Neural cell (in vitro differentiated cells): ENCODE data around the gene PLEKHN1. TPM values are rescaled to one million over a fixed set of nuclear protein-coding genes. Genes with fewer than 3 reads are reported as not detected.

Experiments used
- H2AFZ ChIP-seq: fragments of 200-600, 300-800 bp; sonication (generic), shearing (Covaris generic); 2 replicates; pipeline ENCODE4 v1.6.0; 2014; ENCODE audit warnings: low read depth, mild to moderate bottlenecking, antibody characterized with exemption, low read length, moderate library complexity
- H3F3A ChIP-seq: fragments of 200-600 bp; shearing (Covaris generic); 2 replicates; pipeline ENCODE4 v1.6.1; 2016; ENCODE audit warnings: mild to moderate bottlenecking, moderate library complexity, mixed read lengths, antibody characterized with exemption, low read length; ENCODE audit not compliant: insufficient read depth, poor library complexity, severe bottlenecking
- H3K27ac ChIP-seq: fragments of 200-600, 300-800 bp; sonication (generic), shearing (Covaris generic); 2 replicates; pipeline ENCODE4 v1.5.1; 2014; ENCODE audit warnings: mild to moderate bottlenecking, low read length, moderate library complexity
- H3K27me3 ChIP-seq: fragments of 300-800, 200-600 bp; sonication (generic), shearing (Covaris generic); 2 replicates; pipeline ENCODE4 v1.6.0; 2014; ENCODE audit warnings: mild to moderate bottlenecking, low read depth, low read length, moderate library complexity; ENCODE audit not compliant: insufficient read depth
- H3K36me3 ChIP-seq: fragments of 300-800, 200-600 bp; sonication (generic), shearing (Covaris generic); 2 replicates; pipeline ENCODE4 v1.5.1; 2014; ENCODE audit warnings: mild to moderate bottlenecking, antibody characterized with exemption, low read length, moderate library complexity; ENCODE audit not compliant: insufficient read depth
- H3K4me2 ChIP-seq: fragments of 300-800, 200-600 bp; sonication (generic), shearing (Covaris generic); 2 replicates; pipeline ENCODE4 v1.6.0; 2014; ENCODE audit warnings: mild to moderate bottlenecking, low read length
- H3K4me3 ChIP-seq: fragments of 300-800, 200-600 bp; sonication (generic), shearing (Covaris generic); 2 replicates; pipeline ENCODE4 v1.5.1; 2014; ENCODE audit warnings: mild to moderate bottlenecking, low read length, moderate library complexity
- H3K79me2 ChIP-seq: fragments of 200-600 bp; shearing (Covaris generic); replicated peaks from 2 replicates; pipeline ENCODE4 v1.6.0; 2014; ENCODE audit warnings: mild to moderate bottlenecking, low read length, moderate library complexity; ENCODE audit not compliant: insufficient read depth
- H3K9ac ChIP-seq: fragments of 300-800, 200-600 bp; sonication (generic), shearing (Covaris generic); 2 replicates; pipeline ENCODE4 v1.6.1; 2016; ENCODE audit warnings: mild to moderate bottlenecking, low read length, mixed read lengths
- H3K9me2 ChIP-seq: fragments of 200-600 bp; shearing (Covaris generic); 2 replicates; pipeline ENCODE4 v1.6.1; 2016; ENCODE audit warnings: mild to moderate bottlenecking, low read length, mixed read lengths; ENCODE audit not compliant: insufficient read depth
- H3K9me3 ChIP-seq: fragments of 200-600, 300-800 bp; sonication (generic), shearing (Covaris generic); 2 replicates; pipeline ENCODE4 v1.6.1; 2016; ENCODE audit warnings: mild to moderate bottlenecking, mixed run types, low read length, moderate library complexity, mixed read lengths
- H4K20me1 ChIP-seq: fragments of 200-600 bp; shearing (Covaris generic); 2 replicates; pipeline ENCODE4 v1.6.1; 2016; ENCODE audit warnings: mild to moderate bottlenecking, mixed run types; ENCODE audit not compliant: insufficient read depth
- EP300 ChIP-seq: fragments of 450-650 bp; conservative IDR thresholded peaks from 2 replicates; pipeline ENCODE4 v1.6.1; 2014; ENCODE audit warnings: antibody characterized with exemption, mild to moderate bottlenecking, moderate library complexity; ENCODE audit not compliant: poor library complexity, severe bottlenecking
- EZH2 ChIP-seq: fragments of 200-600, 300-800 bp; shearing (Covaris generic), sonication (generic); IDR thresholded peaks from 2 replicates; pipeline ENCODE4 v1.6.1; 2014; ENCODE audit warnings: antibody characterized with exemption, low read length, borderline replicate concordance, mild to moderate bottlenecking; ENCODE audit not compliant: insufficient read depth, poor library complexity, severe bottlenecking
- MXI1 ChIP-seq: fragments of 450-650 bp; conservative IDR thresholded peaks from 2 replicates; pipeline ENCODE4 v1.6.1; 2014; ENCODE audit warnings: antibody characterized with exemption, mild to moderate bottlenecking; ENCODE audit not compliant: poor library complexity, severe bottlenecking
- POLR2AphosphoS5 ChIP-seq: IDR thresholded peaks from 2 replicates; pipeline ENCODE4 v1.6.1; 2012
- RAD21 ChIP-seq: fragments of 450-650 bp; conservative IDR thresholded peaks from 2 replicates; pipeline ENCODE4 v1.6.1; 2014; ENCODE audit warnings: antibody characterized with exemption, mild to moderate bottlenecking, moderate library complexity
- SMC3 ChIP-seq: fragments of 450-650 bp; conservative IDR thresholded peaks from 2 replicates; pipeline ENCODE4 v1.6.1; 2014; ENCODE audit warnings: antibody characterized with exemption, mild to moderate bottlenecking, moderate library complexity; ENCODE audit not compliant: poor library complexity
- TAF1 ChIP-seq: IDR thresholded peaks from 2 replicates; pipeline ENCODE4 v1.6.1; 2012; ENCODE audit warnings: low read depth
- polyA plus RNA-seq: library from polyadenylated mRNA; depleted of rRNA; stranded (reverse); fragments of >200 nt; gene quantifications from 2 replicates; pipeline ENCODE4 v1.2.3, GENCODE V29; 2014
- TF ChIP-seq, protein P1 (sequence below): IDR thresholded peaks from 2 replicates; pipeline ENCODE4 v1.6.1; 2012; ENCODE audit warnings: borderline replicate concordance
- TF ChIP-seq, protein P2 (sequence below): fragments of 450-650 bp; IDR thresholded peaks from 2 replicates; pipeline ENCODE4 v1.5.1; 2014; ENCODE audit warnings: antibody characterized with exemption, mild to moderate bottlenecking, moderate library complexity; ENCODE audit not compliant: poor library complexity, severe bottlenecking

PLEKHN1 gene
- polyA plus RNA-seq, 1 donor from 2014 or later, result 1.1 TPM

DNA sequence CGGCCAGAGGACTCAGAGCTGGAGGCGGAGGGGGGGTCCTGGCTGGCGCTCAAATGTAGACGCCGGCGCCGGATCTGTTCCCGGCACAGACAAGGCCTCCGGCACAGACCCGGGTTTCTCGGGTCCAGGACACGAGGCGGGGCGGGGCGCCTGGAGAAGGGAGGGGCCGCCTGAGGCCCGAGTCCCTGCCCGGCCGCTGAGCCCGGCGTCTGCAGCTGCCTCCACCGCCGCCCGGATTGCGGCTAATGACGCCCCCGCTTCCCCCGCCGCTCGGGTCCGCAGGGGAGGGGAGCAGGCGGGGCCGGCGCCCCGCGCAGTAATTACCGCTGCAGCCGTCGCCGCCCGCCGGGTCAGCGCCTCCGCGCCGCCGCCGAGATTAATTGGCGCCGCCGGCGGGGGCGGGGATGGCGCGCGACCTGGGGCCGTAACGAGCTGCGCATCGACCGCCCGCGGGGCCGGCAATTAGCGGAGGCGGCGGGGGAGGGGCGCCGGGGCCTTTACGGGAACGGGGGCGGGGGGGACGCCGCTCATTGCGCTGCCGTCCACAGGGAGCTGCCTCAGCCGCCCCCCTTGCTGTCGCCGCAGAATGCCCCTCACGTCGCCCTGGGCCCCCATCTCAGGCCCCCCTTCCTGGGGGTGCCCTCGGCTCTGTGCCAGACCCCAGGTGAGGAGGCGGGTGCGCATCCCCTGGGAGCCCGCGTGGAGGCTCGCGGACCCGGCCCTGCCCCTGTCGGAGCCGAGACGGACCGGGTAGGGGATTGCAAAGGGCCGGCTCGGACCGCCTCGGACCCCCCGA is 24.5 kb upstream of the PLEKHN1 start:
- Histone ChIP-seq H3K79me2 (no peaks in the 10 kb centered on the region), H3K36me3 (no peaks in the 10 kb centered on the region), H3K4me2 (no peak overlapping the region), H3K4me3 (peak overlapping the region; percentile 61), H3K27me3 (peaks cover 44% of the 10 kb centered on the region), H3K27ac (no peak overlapping the region), H3K9me3 (no peaks in the 10 kb centered on the region), H4K20me1 (no peaks in the 10 kb centered on the region), H2AFZ (no peak overlapping the region), H3K9ac (peak overlapping the region; percentile 38), H3K9me2 (no peaks in the 10 kb centered on the region), H3F3A (no peaks in the 10 kb centered on the region)
- TF ChIP-seq EP300 (peak; percentile 16), RAD21 (no peak), TAF1 (no peak), POLR2AphosphoS5 (no peak), MXI1 (no peak), EZH2 (peak; percentile 67), SMC3 (no peak)
- TF ChIP-seq, protein P1, sequence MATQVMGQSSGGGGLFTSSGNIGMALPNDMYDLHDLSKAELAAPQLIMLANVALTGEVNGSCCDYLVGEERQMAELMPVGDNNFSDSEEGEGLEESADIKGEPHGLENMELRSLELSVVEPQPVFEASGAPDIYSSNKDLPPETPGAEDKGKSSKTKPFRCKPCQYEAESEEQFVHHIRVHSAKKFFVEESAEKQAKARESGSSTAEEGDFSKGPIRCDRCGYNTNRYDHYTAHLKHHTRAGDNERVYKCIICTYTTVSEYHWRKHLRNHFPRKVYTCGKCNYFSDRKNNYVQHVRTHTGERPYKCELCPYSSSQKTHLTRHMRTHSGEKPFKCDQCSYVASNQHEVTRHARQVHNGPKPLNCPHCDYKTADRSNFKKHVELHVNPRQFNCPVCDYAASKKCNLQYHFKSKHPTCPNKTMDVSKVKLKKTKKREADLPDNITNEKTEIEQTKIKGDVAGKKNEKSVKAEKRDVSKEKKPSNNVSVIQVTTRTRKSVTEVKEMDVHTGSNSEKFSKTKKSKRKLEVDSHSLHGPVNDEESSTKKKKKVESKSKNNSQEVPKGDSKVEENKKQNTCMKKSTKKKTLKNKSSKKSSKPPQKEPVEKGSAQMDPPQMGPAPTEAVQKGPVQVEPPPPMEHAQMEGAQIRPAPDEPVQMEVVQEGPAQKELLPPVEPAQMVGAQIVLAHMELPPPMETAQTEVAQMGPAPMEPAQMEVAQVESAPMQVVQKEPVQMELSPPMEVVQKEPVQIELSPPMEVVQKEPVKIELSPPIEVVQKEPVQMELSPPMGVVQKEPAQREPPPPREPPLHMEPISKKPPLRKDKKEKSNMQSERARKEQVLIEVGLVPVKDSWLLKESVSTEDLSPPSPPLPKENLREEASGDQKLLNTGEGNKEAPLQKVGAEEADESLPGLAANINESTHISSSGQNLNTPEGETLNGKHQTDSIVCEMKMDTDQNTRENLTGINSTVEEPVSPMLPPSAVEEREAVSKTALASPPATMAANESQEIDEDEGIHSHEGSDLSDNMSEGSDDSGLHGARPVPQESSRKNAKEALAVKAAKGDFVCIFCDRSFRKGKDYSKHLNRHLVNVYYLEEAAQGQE, result no peak
- TF ChIP-seq, protein P2, sequence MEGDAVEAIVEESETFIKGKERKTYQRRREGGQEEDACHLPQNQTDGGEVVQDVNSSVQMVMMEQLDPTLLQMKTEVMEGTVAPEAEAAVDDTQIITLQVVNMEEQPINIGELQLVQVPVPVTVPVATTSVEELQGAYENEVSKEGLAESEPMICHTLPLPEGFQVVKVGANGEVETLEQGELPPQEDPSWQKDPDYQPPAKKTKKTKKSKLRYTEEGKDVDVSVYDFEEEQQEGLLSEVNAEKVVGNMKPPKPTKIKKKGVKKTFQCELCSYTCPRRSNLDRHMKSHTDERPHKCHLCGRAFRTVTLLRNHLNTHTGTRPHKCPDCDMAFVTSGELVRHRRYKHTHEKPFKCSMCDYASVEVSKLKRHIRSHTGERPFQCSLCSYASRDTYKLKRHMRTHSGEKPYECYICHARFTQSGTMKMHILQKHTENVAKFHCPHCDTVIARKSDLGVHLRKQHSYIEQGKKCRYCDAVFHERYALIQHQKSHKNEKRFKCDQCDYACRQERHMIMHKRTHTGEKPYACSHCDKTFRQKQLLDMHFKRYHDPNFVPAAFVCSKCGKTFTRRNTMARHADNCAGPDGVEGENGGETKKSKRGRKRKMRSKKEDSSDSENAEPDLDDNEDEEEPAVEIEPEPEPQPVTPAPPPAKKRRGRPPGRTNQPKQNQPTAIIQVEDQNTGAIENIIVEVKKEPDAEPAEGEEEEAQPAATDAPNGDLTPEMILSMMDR, result no peak

DNA sequence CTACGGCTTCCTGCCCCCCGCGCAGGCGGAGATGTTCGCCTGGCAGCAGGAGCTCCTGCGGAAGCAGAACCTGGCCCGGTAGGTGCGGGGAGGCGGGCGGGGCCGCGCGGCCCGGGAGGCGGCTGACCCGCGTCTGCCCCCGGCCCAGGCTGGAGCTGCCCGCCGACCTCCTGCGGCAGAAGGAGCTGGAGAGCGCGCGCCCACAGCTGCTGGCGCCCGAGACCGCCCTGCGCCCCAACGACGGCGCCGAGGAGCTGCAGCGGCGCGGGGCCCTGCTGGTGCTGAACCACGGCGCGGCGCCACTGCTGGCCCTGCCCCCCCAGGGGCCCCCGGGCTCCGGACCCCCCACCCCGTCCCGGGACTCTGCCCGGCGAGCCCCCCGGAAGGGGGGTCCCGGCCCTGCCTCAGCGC is 23.9 kb upstream of the PLEKHN1 start:
- Histone ChIP-seq H4K20me1 (no peaks in the 10 kb centered on the region), H3K9ac (peak overlapping the region; percentile 36), H3K27me3 (peaks cover 43% of the 10 kb centered on the region), H3K9me3 (no peaks in the 10 kb centered on the region), H2AFZ (no peak overlapping the region), H3K4me2 (no peak overlapping the region), H3K79me2 (no peaks in the 10 kb centered on the region), H3K4me3 (peak overlapping the region; percentile 61), H3K27ac (no peak overlapping the region), H3K9me2 (no peaks in the 10 kb centered on the region), H3K36me3 (no peaks in the 10 kb centered on the region), H3F3A (no peaks in the 10 kb centered on the region)
- TF ChIP-seq SMC3, result no peak
- TF ChIP-seq RAD21, result no peak
- no peak for TF ChIP-seq POLR2AphosphoS5
- TF ChIP-seq, protein P1, result no peak
- no peak for TF ChIP-seq EZH2
- TF ChIP-seq, protein P2, result no peak
- TF ChIP-seq MXI1, result no peak
- TF ChIP-seq TAF1, result no peak
- no peak for TF ChIP-seq EP300
